Measurements from ENCODE around the gene MBLAC2. TPM values are rescaled to one million over a fixed set of nuclear protein-coding genes. Genes with fewer than 3 reads are reported as not detected.

Gene MBLAC2
- total RNA-seq, 1 experiment from 2014 or later = 5.7 TPM

GRCh38 chr5:90437663-90438062 is 36.9 kb downstream of the MBLAC2 start:
- BruUV-seq (replicated peaks) = no TSS peak
- RAD21 ChIA-PET (ENCODE audit: low non-redundant PET in 1 of 2, low total read pairs in 2 of 2, uncharacterized antibody in 2 of 2, unreplicated experiment in 2 of 2) = no interaction called here
- Histone ChIP-seq H3K79me2 (ENCODE audit: insufficient read depth, low read length) (no peaks in the 10 kb centered on the region), H3K36me3 (ENCODE audit: control insufficient read depth in 1 of 2, insufficient read depth in 2 of 2, low read length in 2 of 2) (no peaks in the 10 kb centered on the region), H3K4me3 (replicated peaks in 1 of 2; ENCODE audit: low read depth in 1 of 2, low read length in 2 of 2) (no peak overlapping the region), H3K9ac (ENCODE audit: low read length) (no peak overlapping the region), H4K20me1 (ENCODE audit: insufficient read depth) (no peaks in the 10 kb centered on the region), H3K9me3 (ENCODE audit: control insufficient read depth in 1 of 2, insufficient read depth in 1 of 2, low read depth in 1 of 2, low read length in 2 of 2) (no peaks in the 10 kb centered on the region), H3K27me3 (ENCODE audit: insufficient read depth, low read length) (no peaks in the 10 kb centered on the region), H3K4me2 (ENCODE audit: low read length) (no peak overlapping the region), H3K4me1 (ENCODE audit: control insufficient read depth in 1 of 2, insufficient read depth in 2 of 2, low read length in 2 of 2) (no peaks in the 10 kb centered on the region; a peak in 1 of 4 replicates), H2AFZ (ENCODE audit: low read depth, low read length, poor library complexity, severe bottlenecking) (no peak overlapping the region), H3K27ac (ENCODE audit: low read depth, low read length) (no peak overlapping the region), H3K9me2 (ENCODE audit: insufficient read depth) (no peaks in the 10 kb centered on the region)
- DNase-seq (ENCODE audit: low read depth, low spot score) (no peak), ATAC-seq (no peak)
- POLR2A ChIA-PET = no interaction called here
- TF ChIP-seq JUND (IDR thresholded peaks at IDR 0.05) (no peak), YY1 (IDR thresholded peaks at IDR 0.05; ENCODE audit: extremely low read depth, insufficient replicate concordance, low read depth, low read length) (no peak), REST (IDR thresholded peaks at IDR 0.05; ENCODE audit: low read depth) (no peak), CBX3 (IDR thresholded peaks at IDR 0.05; ENCODE audit: low read depth) (no peak), RAD21 (IDR thresholded peaks at IDR 0.05; ENCODE audit: low read depth) (no peak), EZH2 (IDR thresholded peaks at IDR 0.05) (no peak)
- intact Hi-C loops (cut with micrococcal nuclease) = loop anchor here (5.0 kb wide), 1 partner anchor 165 kb away; no protein-coding TSS in a partner anchor
- CTCF ChIA-PET = interaction anchor here (3.0 kb wide), 1 partner anchor 345 kb away, joined by 21 read pairs; no protein-coding TSS in a partner anchor
